Stimulated activated CD8-positive, alpha-beta memory T cell treated with anti-CD3 and anti-CD28 coated beads, Interleukin-4, amount 100 ng/mL, for 48 hours (primary cell): ENCODE results near the gene RALY.

Experiments used
- DNase-seq: peaks from one replicate; pipeline ENCODE4 v3.0.0-alpha.2; 2020

Gene RALY

DNA sequence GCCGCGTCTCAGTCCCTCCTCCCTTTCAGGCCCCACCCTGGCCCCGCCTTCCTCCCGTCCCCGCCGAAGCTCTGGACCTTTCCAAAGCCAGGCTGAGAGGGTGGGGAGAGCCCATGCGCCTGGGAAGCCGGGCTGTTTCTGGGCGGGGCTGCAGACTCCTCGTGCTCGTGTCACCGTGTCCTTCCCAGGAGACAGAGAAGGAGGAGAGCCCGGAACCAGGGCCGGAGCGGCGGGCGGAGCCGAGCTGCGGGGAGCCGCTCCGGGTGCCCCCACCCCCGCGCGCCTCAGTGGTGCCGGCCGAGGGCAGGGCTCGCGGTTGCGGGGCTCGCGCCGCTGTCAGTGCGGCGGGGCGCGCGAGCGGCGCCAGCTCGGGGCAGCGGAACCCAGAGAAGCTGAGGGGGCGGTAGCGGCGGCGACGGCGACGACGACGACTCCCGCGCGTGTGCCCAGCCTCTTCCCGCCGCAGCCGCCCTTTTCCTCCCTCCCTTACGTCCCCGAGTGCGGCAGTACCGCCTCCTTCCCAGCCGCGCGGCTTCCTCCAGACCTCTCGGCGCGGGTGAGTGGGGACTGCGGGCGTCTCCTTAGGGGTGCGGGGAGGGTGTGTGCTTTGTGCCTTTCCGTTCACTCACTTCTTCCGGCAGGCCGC lies at the start of gene RALY:
RALY (plus strand) TSS at position 336 of the 646 bp plus-strand sequence. CDS start 78,164 bp downstream, outside the sequence.
- peak; percentile 97 for DNase-seq

- DNase-seq, result no peak
Observed at GRCh38 chr20:33944914-33945313, 48.8 kb upstream of the RALY start.

DNA sequence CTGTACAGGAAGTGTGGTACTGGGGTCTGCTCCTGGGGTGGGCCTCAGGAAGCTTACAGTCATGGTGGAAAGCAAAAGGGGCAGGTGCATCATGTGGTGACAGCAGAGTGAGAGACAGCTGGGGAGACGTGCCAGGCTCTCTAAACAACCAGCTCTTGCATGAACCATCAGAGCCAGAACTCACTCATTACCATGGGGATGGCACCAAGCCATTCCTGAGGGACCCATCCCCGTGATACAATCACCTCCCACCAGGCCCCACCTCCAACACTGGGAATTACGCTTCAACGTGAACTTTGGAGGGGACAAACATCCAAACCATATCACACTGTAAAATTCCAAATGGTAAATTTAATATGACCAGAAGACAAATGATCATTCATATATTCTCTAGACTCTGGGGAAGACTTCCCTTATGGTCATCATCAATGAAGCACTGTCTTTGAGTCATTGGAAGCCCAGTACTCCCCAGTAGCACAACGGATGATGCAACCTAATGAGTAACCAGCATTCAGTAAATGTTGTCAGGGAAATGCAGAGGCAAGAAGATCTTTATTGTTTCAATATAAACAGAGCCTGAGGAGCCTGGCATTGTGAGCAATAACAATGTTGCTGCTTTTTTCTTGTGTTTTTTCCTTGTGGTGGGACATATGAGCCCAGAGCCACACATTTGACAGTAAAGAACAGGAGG lies 48.2 kb upstream of the RALY start:
- no peak for DNase-seq

DNA sequence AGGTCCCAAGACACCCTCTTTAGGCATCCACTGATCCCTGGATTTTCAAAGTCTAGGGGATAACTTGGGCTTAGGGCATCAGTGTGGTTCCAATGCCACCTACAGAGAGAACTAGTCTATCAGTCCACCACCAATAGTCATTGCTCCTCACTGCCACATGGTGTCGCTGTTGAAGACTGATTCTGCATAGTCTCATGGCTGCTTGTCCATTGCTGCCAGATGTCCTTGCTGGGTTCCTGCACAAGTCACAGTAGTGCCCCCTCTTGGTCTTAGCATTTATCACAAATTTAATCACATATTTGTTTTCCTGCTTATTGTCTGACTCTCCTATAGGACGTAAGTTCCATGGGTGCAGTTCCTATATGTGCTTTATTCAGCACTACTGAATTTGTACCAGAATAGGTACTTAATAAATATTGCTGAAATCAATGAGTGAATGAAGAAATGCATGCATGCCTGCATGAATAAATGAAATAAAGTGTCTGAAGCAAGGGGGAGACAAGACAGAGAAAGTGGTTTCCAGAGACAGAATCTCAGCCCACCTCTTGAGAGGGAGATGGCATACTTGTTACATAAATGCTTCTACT lies 45.9 kb upstream of the RALY start:
- DNase-seq, result peak; percentile 67

GRCh38 chr20:33948480-33948879 lies 45.2 kb upstream of the RALY start:
- no peak for DNase-seq

DNA sequence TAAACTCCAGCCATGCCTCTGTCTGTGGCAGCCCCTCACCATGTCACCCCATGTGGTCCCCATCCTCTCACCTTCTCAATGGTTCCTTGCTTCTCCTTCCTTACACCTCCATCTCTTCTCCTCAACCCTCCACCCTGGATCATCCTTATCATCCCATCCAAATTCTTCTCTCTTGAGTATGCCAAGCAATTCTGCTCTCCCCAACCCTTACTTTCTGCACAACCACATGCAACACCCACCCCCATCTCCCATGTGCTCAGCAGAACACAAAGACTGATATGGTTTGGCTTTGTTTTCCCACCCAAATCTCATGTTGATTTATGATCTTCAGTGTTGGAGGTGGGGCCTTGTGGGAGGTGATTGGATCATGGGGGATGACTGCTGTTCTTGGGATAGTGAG lies 42.5 kb upstream of the RALY start:
- DNase-seq, result no peak

- DNase-seq, result no peak
Observed at GRCh38 chr20:33954504-33954903, 39.2 kb upstream of the RALY start.

- no peak for DNase-seq
Observed at GRCh38 chr20:33963751-33964150, 30.0 kb upstream of the RALY start.

GRCh38 chr20:33964441-33964840 lies 29.3 kb upstream of the RALY start:
- DNase-seq, result no peak

GRCh38 chr20:33967126-33967525 lies 26.6 kb upstream of the RALY start:
- no peak for DNase-seq

GRCh38 chr20:33969563-33969962 lies 24.1 kb upstream of the RALY start:
- DNase-seq, result no peak

DNA sequence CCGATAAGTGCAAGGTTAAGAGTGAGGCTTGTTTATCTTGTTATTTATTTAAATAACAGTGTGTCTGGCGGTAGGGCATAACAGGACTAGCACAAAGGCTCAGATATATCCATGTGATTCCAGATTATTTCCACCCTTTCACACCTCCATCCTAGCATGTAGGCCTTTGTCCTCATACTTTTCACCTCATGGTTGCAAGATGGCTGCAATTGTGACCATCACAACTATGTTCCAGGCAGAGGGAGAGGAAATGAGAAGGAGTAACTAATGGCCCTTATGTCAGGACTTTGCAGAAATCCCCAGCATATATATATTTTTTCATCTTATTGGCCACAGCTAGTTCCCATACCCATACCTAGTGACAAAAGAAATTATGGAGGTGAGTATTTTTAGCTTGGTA lies 23.5 kb upstream of the RALY start:
- no peak for DNase-seq

DNA sequence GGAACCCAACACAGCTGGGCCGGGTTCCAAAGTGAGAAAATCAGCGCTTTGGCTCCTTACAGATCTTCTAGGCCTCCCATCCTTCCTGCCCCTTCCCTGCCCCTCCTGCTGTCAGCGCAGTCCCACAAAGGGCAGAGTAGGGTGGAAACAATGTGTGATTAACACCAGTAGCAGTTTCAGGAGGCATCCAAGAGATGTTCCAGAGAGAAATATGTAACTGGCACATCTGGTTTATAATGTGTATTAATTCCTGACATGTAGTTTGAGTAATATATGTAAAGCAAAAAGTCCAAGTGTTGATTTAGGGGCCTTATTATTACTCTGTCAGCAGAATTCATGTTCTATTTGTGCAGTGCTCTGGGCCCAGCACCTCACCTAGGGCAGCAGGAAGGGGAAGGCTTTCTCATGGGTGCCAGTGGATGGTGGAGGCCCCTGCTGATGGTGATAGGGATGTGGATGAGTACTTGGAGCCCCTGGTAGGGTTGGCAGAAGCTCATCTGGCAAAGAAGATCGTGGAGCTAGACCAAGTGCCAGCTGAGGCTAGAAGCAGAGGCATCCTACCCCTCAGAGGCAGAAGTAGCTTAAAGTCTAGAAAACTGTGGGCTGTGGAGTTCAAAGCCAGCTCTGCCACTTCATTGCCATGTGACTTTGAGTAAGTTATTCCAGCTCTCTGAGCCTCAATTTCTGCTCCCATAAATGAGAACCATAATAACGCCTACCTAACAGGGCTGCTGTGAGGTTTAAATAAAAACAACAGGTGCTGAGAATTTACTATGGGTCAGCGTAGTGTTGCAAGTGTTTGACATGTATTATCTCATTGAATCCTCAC lies 22.4 kb upstream of the RALY start:
- no peak for DNase-seq

- no peak for DNase-seq
Observed at GRCh38 chr20:33976959-33977358, 16.8 kb upstream of the RALY start.

DNA sequence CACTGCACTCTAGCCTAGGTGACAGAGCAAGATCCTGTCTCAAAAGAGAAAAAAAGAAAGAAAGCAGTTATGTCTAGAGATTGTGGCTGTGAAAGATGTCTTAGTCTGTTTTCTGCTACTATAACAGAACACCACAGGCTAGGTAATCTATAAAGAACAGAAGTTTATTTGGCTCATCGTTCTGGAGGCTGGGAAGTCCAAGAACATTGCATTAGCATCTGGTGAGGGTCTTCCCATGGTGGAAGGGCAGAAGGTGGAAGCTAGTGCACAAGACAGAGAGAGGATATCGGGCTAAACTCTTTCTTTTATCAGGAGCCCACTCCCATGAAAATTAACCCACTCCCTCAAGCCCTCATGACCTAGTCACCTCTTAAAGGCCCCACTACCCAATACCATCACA lies 16.2 kb upstream of the RALY start:
- no peak for DNase-seq

GRCh38 chr20:33979094-33979493 lies 14.6 kb upstream of the RALY start:
- no peak for DNase-seq

- no peak for DNase-seq
Observed at GRCh38 chr20:33981347-33981746, 12.4 kb upstream of the RALY start.

GRCh38 chr20:33981964-33982363 lies 11.7 kb upstream of the RALY start:
- no peak for DNase-seq

DNA sequence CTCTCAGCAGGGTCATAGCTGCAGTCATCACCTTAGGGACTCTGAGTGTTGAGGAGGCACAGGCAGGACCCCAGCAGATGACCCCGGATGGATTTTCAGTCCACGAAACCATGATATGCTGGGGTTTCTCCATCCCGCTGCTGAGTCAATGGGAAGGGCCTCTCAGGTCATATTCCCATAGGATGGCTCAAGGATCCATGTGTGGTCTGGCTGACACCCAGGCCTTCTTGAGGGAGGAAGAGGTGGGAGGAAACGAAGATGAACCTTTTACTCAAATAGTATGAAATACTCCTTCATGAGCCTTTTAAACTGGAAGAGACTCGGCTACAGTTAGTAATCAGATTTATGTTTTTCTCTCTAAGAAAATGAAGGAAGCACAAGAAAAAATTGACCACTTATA lies 10.3 kb upstream of the RALY start:
- DNase-seq, result no peak

- DNase-seq, result no peak
Observed at GRCh38 chr20:33984182-33984719, 9.5 kb upstream of the RALY start.

- no peak for DNase-seq
Observed at GRCh38 chr20:33985280-33985679, 8.4 kb upstream of the RALY start.

DNA sequence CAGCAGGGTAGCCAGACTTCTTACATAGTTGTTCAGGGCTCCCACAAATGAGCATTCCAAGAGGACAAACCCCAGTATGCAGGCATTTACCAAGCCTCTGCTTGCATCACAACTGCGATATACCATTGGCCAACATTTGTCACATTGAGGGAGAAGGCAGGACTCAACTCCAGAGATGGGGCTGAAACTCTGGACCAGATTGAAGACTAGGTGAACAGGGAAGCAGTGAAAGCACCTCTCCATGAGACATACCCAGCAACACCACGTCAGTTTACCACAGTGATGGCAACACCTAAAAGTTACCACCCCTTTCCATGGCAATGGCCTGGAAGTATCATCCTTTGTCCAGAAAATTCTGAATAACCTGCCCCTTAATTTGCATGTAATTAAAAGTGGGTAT lies 7.9 kb upstream of the RALY start:
- no peak for DNase-seq

DNA sequence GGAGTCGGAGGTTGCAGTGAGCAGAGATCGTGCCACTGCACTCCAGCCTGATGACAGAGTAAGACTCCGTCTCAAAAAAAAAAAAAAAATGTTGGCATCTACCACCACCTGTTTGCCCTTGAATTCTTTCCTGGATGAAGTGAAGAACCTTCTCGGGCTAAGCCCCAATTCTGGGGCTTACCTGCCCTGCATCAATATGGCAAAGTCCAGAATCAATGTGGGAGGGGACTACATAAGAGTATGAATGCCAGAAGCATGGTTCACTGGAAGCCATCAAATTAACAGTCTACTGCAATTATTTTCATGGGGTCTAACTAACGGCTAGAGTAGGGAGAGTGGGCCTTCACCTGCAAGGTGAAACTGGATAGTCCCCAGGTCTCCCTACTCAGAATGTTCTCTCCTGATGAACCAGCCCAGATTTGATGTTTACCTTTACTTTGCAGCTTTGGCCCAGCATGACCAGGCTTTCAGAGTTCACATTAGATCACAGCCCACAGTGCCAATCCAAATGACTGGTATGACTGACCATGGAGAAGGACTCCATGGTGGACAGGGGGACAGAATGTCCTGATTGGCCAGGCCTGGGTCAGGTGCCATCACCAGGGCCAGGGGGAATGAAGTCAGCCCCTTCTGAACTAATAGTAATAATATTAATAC lies 7.0 kb upstream of the RALY start:
- DNase-seq, result no peak
